Thyroid gland (tissue), 4 donors: ENCODE results near the gene KRT78.

ENCODE experiments used
- CTCF ChIP-seq, 6 experiments: fragments of 200-600 bp in 3 of 6; fragments of 450-650 bp in 3 of 6; sonication (generic) in 3 of 6; IDR thresholded peaks; one replicate each; pipeline ENCODE4 v1.5.1; 2016 to 2019; ENCODE audit warnings: antibody characterized with exemption in 6 of 6, mild to moderate bottlenecking in 2 of 6, inconsistent platforms in 1 of 6, moderate library complexity in 1 of 6
- POLR2A ChIP-seq, 2 donors: fragments of 450-650 bp; IDR thresholded peaks; one replicate each; pipeline ENCODE4 v1.6.1; 2017; ENCODE audit warnings: antibody characterized with exemption in 2 of 2, mild to moderate bottlenecking in 2 of 2, moderate library complexity in 1 of 2

GRCh38 chr12:52791271-52792184, 57.3 kb downstream of the KRT78 start:
- no peak for TF ChIP-seq CTCF (IDR thresholded peaks at IDR 0.05)
- TF ChIP-seq POLR2A (IDR thresholded peaks at IDR 0.05) = no peak
